Measurements from ENCODE around the gene HSF4.

GRCh38 chr16:67184453-67184994 is 20.0 kb downstream of the HSF4 start:
- TF ChIP-seq CTCF (conservative IDR thresholded peaks at IDR 0.05) (no peak), ZFX (IDR thresholded peaks at IDR 0.05) (no peak)

Measured in C4-2B (cell line).